ENCODE data around the gene ZNF655. TPM values are rescaled to one million over a fixed set of nuclear protein-coding genes. Genes with fewer than 3 reads are reported as not detected.

ZNF655 gene
- total RNA-seq, 1 experiment from 2014 or later, result 40.4 TPM

- TF ChIP-seq GABPB1 (CRISPR knock-in tag; IDR thresholded peaks at IDR 0.05) (no peak), PRDM15 (CRISPR knock-in tag; IDR thresholded peaks at IDR 0.05) (no peak), MXD4 (CRISPR knock-in tag; IDR thresholded peaks at IDR 0.05; ENCODE audit: borderline replicate concordance) (no peak), USF1 (CRISPR knock-in tag; IDR thresholded peaks at IDR 0.05) (no peak; the same call in 1 of the 2 replicates), PRRX2 (CRISPR knock-in tag; IDR thresholded peaks at IDR 0.05) (no peak), JUN (CRISPR knock-in tag; IDR thresholded peaks at IDR 0.05) (0 out of 2 replicates have a peak, but pooled peaks have one; percentile 51), ZNF263 (CRISPR knock-in tag; IDR thresholded peaks at IDR 0.05; ENCODE audit: low read depth) (0 out of 2 replicates have a peak, but pooled peaks have one; percentile 51), MYBL2 (CRISPR knock-in tag; IDR thresholded peaks at IDR 0.05) (0 out of 2 replicates have a peak, but pooled peaks have one; percentile 34), SP1 (CRISPR knock-in tag; conservative IDR thresholded peaks at IDR 0.05) (no peak), NR1H2 (CRISPR knock-in tag; IDR thresholded peaks at IDR 0.05) (no peak), NFE2L1 (CRISPR knock-in tag; IDR thresholded peaks at IDR 0.05) (no peak), USF2 (CRISPR knock-in tag; IDR thresholded peaks at IDR 0.05) (0 out of 2 replicates have a peak, but pooled peaks have one; percentile 12), ZBTB21 (CRISPR knock-in tag; IDR thresholded peaks at IDR 0.05; ENCODE audit: borderline replicate concordance) (no peak), EMX1 (CRISPR knock-in tag; IDR thresholded peaks at IDR 0.05) (no peak), CBFB (CRISPR knock-in tag; IDR thresholded peaks at IDR 0.05; ENCODE audit: low read depth) (no peak), IRF2 (CRISPR knock-in tag; IDR thresholded peaks at IDR 0.05; ENCODE audit: borderline replicate concordance, low read depth) (no peak), ZNF671 (CRISPR knock-in tag; IDR thresholded peaks at IDR 0.05) (no peak), ESRRA (CRISPR knock-in tag; IDR thresholded peaks at IDR 0.05; ENCODE audit: borderline replicate concordance) (no peak), FOXP1 (CRISPR knock-in tag; IDR thresholded peaks at IDR 0.05; ENCODE audit: borderline replicate concordance) (peak; percentile 36; the same call in 1 of the 2 replicates), OVOL2 (CRISPR knock-in tag; IDR thresholded peaks at IDR 0.05; ENCODE audit: borderline replicate concordance) (no peak), ZNF121 (CRISPR knock-in tag; IDR thresholded peaks at IDR 0.05) (no peak)
- TF ChIP-seq, protein P1, sequence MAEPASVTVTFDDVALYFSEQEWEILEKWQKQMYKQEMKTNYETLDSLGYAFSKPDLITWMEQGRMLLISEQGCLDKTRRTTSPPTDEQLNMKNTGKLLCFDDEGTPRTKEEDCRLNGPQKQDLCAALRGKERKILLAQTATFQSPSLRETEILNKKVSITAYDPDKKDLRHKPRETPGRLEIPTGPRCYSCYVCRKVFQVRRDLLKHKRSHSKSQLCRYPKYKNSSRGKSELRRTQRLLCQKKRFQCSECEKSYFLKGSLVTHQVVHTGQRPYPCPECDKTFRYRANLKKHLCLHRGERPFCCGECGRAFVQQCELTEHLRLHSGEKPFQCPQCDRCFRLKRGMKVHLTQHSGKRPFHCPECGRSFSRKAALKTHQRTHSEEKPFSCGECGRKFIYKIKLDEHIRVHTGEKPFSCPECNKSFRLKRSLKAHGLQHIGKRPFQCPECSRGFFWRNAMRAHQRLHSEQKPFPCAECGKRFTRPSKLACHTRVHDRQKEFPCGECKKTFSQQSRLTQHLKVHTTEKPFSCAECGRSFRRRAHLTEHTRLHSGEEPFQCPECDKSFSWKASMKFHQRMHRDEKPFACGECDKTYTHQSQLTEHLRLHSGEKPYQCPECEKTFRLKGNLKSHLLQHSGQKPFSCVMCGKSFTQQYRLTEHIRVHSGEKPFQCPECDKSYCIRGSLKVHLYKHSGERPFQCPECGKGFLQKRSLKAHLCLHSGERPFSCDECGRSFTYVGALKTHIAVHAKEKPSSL (CRISPR knock-in tag; conservative IDR thresholded peaks at IDR 0.05), result no peak
- TF ChIP-seq, protein P2, sequence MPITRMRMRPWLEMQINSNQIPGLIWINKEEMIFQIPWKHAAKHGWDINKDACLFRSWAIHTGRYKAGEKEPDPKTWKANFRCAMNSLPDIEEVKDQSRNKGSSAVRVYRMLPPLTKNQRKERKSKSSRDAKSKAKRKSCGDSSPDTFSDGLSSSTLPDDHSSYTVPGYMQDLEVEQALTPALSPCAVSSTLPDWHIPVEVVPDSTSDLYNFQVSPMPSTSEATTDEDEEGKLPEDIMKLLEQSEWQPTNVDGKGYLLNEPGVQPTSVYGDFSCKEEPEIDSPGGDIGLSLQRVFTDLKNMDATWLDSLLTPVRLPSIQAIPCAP (CRISPR knock-in tag; IDR thresholded peaks at IDR 0.05), result no peak
- TF ChIP-seq, protein P3, sequence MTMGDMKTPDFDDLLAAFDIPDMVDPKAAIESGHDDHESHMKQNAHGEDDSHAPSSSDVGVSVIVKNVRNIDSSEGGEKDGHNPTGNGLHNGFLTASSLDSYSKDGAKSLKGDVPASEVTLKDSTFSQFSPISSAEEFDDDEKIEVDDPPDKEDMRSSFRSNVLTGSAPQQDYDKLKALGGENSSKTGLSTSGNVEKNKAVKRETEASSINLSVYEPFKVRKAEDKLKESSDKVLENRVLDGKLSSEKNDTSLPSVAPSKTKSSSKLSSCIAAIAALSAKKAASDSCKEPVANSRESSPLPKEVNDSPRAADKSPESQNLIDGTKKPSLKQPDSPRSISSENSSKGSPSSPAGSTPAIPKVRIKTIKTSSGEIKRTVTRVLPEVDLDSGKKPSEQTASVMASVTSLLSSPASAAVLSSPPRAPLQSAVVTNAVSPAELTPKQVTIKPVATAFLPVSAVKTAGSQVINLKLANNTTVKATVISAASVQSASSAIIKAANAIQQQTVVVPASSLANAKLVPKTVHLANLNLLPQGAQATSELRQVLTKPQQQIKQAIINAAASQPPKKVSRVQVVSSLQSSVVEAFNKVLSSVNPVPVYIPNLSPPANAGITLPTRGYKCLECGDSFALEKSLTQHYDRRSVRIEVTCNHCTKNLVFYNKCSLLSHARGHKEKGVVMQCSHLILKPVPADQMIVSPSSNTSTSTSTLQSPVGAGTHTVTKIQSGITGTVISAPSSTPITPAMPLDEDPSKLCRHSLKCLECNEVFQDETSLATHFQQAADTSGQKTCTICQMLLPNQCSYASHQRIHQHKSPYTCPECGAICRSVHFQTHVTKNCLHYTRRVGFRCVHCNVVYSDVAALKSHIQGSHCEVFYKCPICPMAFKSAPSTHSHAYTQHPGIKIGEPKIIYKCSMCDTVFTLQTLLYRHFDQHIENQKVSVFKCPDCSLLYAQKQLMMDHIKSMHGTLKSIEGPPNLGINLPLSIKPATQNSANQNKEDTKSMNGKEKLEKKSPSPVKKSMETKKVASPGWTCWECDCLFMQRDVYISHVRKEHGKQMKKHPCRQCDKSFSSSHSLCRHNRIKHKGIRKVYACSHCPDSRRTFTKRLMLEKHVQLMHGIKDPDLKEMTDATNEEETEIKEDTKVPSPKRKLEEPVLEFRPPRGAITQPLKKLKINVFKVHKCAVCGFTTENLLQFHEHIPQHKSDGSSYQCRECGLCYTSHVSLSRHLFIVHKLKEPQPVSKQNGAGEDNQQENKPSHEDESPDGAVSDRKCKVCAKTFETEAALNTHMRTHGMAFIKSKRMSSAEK (CRISPR knock-in tag; IDR thresholded peaks at IDR 0.05; ENCODE audit: borderline replicate concordance), result no peak
- TF ChIP-seq, protein P4, sequence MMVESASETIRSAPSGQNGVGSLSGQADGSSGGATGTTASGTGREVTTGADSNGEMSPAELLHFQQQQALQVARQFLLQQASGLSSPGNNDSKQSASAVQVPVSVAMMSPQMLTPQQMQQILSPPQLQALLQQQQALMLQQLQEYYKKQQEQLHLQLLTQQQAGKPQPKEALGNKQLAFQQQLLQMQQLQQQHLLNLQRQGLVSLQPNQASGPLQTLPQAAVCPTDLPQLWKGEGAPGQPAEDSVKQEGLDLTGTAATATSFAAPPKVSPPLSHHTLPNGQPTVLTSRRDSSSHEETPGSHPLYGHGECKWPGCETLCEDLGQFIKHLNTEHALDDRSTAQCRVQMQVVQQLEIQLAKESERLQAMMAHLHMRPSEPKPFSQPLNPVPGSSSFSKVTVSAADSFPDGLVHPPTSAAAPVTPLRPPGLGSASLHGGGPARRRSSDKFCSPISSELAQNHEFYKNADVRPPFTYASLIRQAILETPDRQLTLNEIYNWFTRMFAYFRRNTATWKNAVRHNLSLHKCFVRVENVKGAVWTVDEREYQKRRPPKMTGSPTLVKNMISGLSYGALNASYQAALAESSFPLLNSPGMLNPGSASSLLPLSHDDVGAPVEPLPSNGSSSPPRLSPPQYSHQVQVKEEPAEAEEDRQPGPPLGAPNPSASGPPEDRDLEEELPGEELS (CRISPR knock-in tag; IDR thresholded peaks at IDR 0.05), result no peak
Observed at GRCh38 chr7:99579956-99580777, 21.7 kb downstream of the ZNF655 start (continued).

Data from WTC11 (cell line).